GM12864 (cell line): Measurements from ENCODE around the gene OR10G2.

ENCODE experiments used
- DNase-seq: peaks from one replicate; pipeline ENCODE4 v3.0.0-alpha.2; 2011; ENCODE audit warnings: low read depth
- H3K4me3 ChIP-seq: 2 replicates; pipeline ENCODE4 v1.5.1; 2011; ENCODE audit warnings: mild to moderate bottlenecking, low read depth, low read length, control low read depth
- TF ChIP-seq, protein P1 (sequence below): IDR thresholded peaks from 2 replicates; pipeline ENCODE4 v1.5.1; 2011; ENCODE audit warnings: low read depth, mild to moderate bottlenecking, moderate library complexity, low read length, control low read depth, inconsistent platforms; ENCODE audit errors: missing control alignments

The OR10G2 gene, protein sequence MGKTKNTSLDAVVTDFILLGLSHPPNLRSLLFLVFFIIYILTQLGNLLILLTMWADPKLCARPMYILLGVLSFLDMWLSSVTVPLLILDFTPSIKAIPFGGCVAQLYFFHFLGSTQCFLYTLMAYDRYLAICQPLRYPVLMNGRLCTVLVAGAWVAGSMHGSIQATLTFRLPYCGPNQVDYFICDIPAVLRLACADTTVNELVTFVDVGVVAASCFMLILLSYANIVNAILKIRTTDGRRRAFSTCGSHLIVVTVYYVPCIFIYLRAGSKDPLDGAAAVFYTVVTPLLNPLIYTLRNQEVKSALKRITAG

GRCh38 chr14:21634840-21635239, at the start of gene OR10G2:
Gene OR10G2, minus strand, starts transcription at chr14:21634940. Its CDS starts 98 bp downstream, at chr14:21634842.
- no peak within 1 kb of the TSS for H3K4me3 ChIP-seq
- TF ChIP-seq, protein P1, sequence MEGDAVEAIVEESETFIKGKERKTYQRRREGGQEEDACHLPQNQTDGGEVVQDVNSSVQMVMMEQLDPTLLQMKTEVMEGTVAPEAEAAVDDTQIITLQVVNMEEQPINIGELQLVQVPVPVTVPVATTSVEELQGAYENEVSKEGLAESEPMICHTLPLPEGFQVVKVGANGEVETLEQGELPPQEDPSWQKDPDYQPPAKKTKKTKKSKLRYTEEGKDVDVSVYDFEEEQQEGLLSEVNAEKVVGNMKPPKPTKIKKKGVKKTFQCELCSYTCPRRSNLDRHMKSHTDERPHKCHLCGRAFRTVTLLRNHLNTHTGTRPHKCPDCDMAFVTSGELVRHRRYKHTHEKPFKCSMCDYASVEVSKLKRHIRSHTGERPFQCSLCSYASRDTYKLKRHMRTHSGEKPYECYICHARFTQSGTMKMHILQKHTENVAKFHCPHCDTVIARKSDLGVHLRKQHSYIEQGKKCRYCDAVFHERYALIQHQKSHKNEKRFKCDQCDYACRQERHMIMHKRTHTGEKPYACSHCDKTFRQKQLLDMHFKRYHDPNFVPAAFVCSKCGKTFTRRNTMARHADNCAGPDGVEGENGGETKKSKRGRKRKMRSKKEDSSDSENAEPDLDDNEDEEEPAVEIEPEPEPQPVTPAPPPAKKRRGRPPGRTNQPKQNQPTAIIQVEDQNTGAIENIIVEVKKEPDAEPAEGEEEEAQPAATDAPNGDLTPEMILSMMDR, result no peak
- DNase-seq, result no peak

- DNase-seq, result no peak
These were observed 45.3 kb upstream of the OR10G2 start for GRCh38 chr14:21680072-21680471.

GRCh38 chr14:21675566-21675965, 40.8 kb upstream of the OR10G2 start:
- no peak for DNase-seq
- H3K4me3 ChIP-seq, result no peak overlapping the region
- TF ChIP-seq, protein P1, result no peak

More at GRCh38 chr14:21680072-21680471, 45.3 kb upstream of the OR10G2 start:
- TF ChIP-seq, protein P1, result no peak
- no peak overlapping the region for H3K4me3 ChIP-seq

GRCh38 chr14:21673718-21674117, 39.0 kb upstream of the OR10G2 start, which contains the start of gene OR4E1:
Gene OR4E1, minus strand, starts transcription at chr14:21673818. Its CDS starts 2,883 bp downstream, at chr14:21670935.
- TF ChIP-seq, protein P1, result no peak
- H3K4me3 ChIP-seq, result no peak within 1 kb of the TSS
- no peak for DNase-seq

- DNase-seq, result no peak
- TF ChIP-seq, protein P1, result no peak
- no peak overlapping the region for H3K4me3 ChIP-seq
These were observed 37.4 kb upstream of the OR10G2 start for GRCh38 chr14:21672116-21672515.

DNA sequence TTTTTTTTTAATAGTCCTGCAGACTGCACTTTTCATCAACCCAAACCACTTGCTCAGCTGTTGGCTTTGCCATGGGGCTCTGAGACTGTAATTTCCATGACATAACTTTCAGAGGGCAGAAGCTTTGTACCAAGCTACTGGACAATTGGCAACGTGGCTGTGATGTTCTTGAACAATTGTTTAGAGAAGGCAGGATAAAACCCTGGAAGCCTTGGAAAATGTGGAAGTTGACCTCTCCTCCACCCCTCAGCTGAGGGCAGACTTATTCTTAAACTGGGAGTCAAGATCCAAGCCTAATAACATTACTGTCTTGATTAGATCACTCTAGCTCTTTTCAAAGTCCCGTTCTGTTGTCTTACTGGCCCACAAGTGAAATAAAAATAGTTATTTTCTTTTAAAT, 36.6 kb upstream of the OR10G2 start:
- TF ChIP-seq, protein P1, result no peak
- H3K4me3 ChIP-seq, result no peak overlapping the region

DNA sequence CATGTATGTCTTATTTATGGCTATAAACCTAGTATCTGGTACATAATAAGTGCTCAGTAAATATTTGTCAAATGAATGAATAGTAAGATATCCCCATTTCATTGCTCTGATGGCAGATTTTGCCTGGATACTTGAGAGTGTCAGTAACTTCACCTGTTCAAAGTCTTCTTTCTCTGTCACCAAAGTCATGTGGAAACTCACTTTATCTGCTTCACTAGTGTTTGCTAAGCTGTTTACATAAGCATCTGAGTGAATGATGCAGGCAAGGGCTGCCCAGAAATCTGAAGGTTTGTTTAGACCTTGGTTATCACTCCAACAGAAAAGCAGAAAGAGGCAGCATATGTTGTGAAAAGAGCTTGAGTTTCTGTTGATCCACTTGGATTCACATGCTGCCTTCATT, 34.5 kb upstream of the OR10G2 start:
- no peak for DNase-seq
- no peak overlapping the region for H3K4me3 ChIP-seq
- TF ChIP-seq, protein P1, result no peak

More for the DNA sequence above, 36.6 kb upstream of the OR10G2 start:
- DNase-seq, result no peak
